CD14-positive monocyte (primary cell): ENCODE results near the gene DDX10. TPM values are rescaled to one million over a fixed set of nuclear protein-coding genes. Genes with fewer than 3 reads are reported as not detected.

Experiments used
- DNase-seq, 3 donors: peaks; one replicate each; pipeline ENCODE4 v3.0.0-alpha.2; 2011 to 2022
- H2AFZ ChIP-seq: 2 replicates; pipeline ENCODE4 v1.6.0; 2012; ENCODE audit warnings: mild to moderate bottlenecking, low read depth, low read length, inconsistent platforms; ENCODE audit not compliant: insufficient read depth, poor library complexity, severe bottlenecking
- H3K27ac ChIP-seq, 2 donors: 1 replicate in 1 of 2; 2 replicates in 1 of 2; pipeline ENCODE4 v1.5.1; 2012 to 2013; ENCODE audit warnings: low read length in 2 of 2, control low read depth in 1 of 2, inconsistent platforms in 1 of 2, low read depth in 1 of 2, mild to moderate bottlenecking in 1 of 2
- H3K27me3 ChIP-seq, 2 donors: one replicate each; pipeline versions ENCODE4 v1.6.0 to v1.6.1; 2011 to 2013; ENCODE audit warnings: low read length in 2 of 2; ENCODE audit not compliant: control insufficient read depth in 2 of 2, insufficient read depth in 2 of 2
- H3K36me3 ChIP-seq, 2 donors: replicated peaks in 1 of 2; 1 replicate in 1 of 2; 2 replicates in 1 of 2; pipeline versions ENCODE4 v1.5.1 to v1.6.1; 2012 to 2013; ENCODE audit warnings: low read length in 2 of 2, control low read depth in 1 of 2, inconsistent platforms in 1 of 2, mild to moderate bottlenecking in 1 of 2; ENCODE audit not compliant: insufficient read depth in 2 of 2, control insufficient read depth in 1 of 2
- H3K4me1 ChIP-seq, 2 donors: 1 replicate in 1 of 2; 2 replicates in 1 of 2; pipeline versions ENCODE4 v1.5.1 to v1.6.1; 2012 to 2013; ENCODE audit warnings: low read length in 2 of 2, control low read depth in 1 of 2, inconsistent platforms in 1 of 2, mild to moderate bottlenecking in 1 of 2, moderate library complexity in 1 of 2; ENCODE audit not compliant: insufficient read depth in 2 of 2, control insufficient read depth in 1 of 2
- H3K4me2 ChIP-seq: replicated peaks from 2 replicates; pipeline ENCODE3; 2012; ENCODE audit warnings: low read length, moderate library complexity, mild to moderate bottlenecking; ENCODE audit not compliant: poor library complexity, severe bottlenecking; ENCODE audit errors: extremely low read depth
- H3K4me3 ChIP-seq, 3 experiments: fragments of 200-600 bp in 1 of 3; sonication (generic) in 1 of 3; replicated peaks in 1 of 3; 1 replicate in 2 of 3; 2 replicates in 1 of 3; pipeline ENCODE4 v1.5.1; 2011 to 2013; ENCODE audit warnings: low read length in 3 of 3, mild to moderate bottlenecking in 3 of 3, control low read depth in 2 of 3, low read depth in 2 of 3, inconsistent platforms in 1 of 3, moderate library complexity in 1 of 3
- H3K79me2 ChIP-seq: 2 replicates; pipeline ENCODE4 v1.6.0; 2012; ENCODE audit warnings: mild to moderate bottlenecking, control low read depth, inconsistent platforms, low read length, moderate library complexity; ENCODE audit not compliant: insufficient read depth
- H3K9ac ChIP-seq: 2 replicates; pipeline ENCODE4 v1.6.0; 2017; ENCODE audit warnings: low read length, mild to moderate bottlenecking; ENCODE audit not compliant: insufficient read depth, poor library complexity, severe bottlenecking
- H3K9me3 ChIP-seq, 2 donors: replicated peaks in 1 of 2; 1 replicate in 1 of 2; 2 replicates in 1 of 2; pipeline versions ENCODE4 v1.5.1 to v1.6.1; 2012 to 2013; ENCODE audit warnings: low read length in 2 of 2, control low read depth in 1 of 2; ENCODE audit not compliant: control insufficient read depth in 1 of 2, insufficient read depth in 1 of 2
- H4K20me1 ChIP-seq: 2 replicates; pipeline ENCODE4 v1.6.0; 2012; ENCODE audit warnings: mild to moderate bottlenecking, low read length, control low read depth, moderate library complexity; ENCODE audit not compliant: insufficient read depth
- H3K27ac Mint-ChIP-seq, 7 donors: one replicate each; pipeline ENCODE4 v1.8.0; 2020; ENCODE audit warnings: mild to moderate bottlenecking in 7 of 7, mixed read lengths in 7 of 7, moderate library complexity in 6 of 7, inconsistent platforms in 2 of 7
- H3K27me3 Mint-ChIP-seq, 3 donors: one replicate each; pipeline ENCODE4 v1.8.0; 2021 to 2022; ENCODE audit warnings: low read depth in 3 of 3, mild to moderate bottlenecking in 3 of 3, mixed read lengths in 3 of 3, moderate library complexity in 3 of 3, inconsistent platforms in 1 of 3
- H3K36me3 Mint-ChIP-seq, 2 donors: one replicate each; pipeline ENCODE4 v1.8.0; 2020; ENCODE audit warnings: mixed read lengths in 2 of 2, inconsistent platforms in 1 of 2, mild to moderate bottlenecking in 1 of 2
- H3K4me1 Mint-ChIP-seq: one replicate; pipeline ENCODE4 v1.8.0; 2020; ENCODE audit warnings: mild to moderate bottlenecking, mixed read lengths
- H3K4me3 Mint-ChIP-seq, 2 donors: one replicate each; pipeline ENCODE4 v1.8.0; 2020; ENCODE audit warnings: mild to moderate bottlenecking in 2 of 2, mixed read lengths in 2 of 2, moderate library complexity in 1 of 2
- H3K9me3 Mint-ChIP-seq, 7 donors: one replicate each; pipeline ENCODE4 v1.8.0; 2020 to 2022; ENCODE audit warnings: mixed read lengths in 7 of 7, mild to moderate bottlenecking in 6 of 7, moderate library complexity in 6 of 7, inconsistent platforms in 2 of 7
- WGBS: methylation state at CpG from one replicate; pipeline ENCODE4 v1.1.5; 2013; ENCODE audit warnings: missing lambda C conversion rate; ENCODE audit not compliant: insufficient coverage; 5-methylcytosine and 5-hydroxymethylcytosine counted together
- intact Hi-C, 2 donors: fragments of 100-400 bp; cut with micrococcal nuclease; formaldehyde crosslinking; loops; one replicate each; pipeline versions ENCODE4 v1.15.0 to v1.15.1; 2023
- polyA plus RNA-seq, 3 donors: library from polyadenylated mRNA; depleted of rRNA in 1 of 3; unstranded in 2 of 3; stranded (reverse) in 1 of 3; fragments of 300-500 nt in 2 of 3; fragments of >200 nt in 1 of 3; fragmentation: Illumina TruSeq in 2 of 3; gene quantifications; 1 replicate in 2 of 3; 2 replicates in 1 of 3; pipeline ENCODE4 v1.2.3, GENCODE V29; 2012 to 2021
- TF ChIP-seq, protein P1 (sequence below): fragments of 200-600 bp; IDR thresholded peaks from one replicate; pipeline ENCODE4 v1.8.0; 2022; ENCODE audit warnings: antibody characterized with exemption, mild to moderate bottlenecking

Gene DDX10
- polyA plus RNA-seq, 3 donors: 5.0 to 6.3 (median 5.3) TPM

DNA sequence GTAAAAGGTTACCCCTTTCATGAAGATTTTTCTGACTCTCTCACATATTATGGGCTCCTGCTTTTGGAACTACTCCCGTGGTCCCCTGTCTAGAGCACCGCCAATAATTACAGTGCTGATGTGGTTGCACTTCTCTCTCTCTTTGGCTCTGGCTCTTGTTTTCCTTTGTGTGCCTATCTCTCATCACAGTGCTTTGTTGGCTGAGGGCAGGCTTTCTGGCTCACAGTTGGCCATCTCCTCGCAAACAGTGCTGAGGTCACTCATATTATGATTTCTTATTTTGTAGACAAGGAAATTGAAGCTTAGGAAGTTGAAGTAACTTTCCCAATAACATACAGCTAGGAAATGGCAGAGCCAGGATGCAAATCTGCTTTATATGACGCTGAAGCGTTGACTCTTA is 192.5 kb downstream of the DDX10 start:
- Histone ChIP-seq H3K36me3 (peaks cover 0 to 6% of the 10 kb centered on the region in 2 donors), H3K27ac (no peak overlapping the region), H3K9ac (no peak overlapping the region), H4K20me1 (no peaks in the 10 kb centered on the region), H2AFZ (no peak overlapping the region), H3K4me1 (peaks cover 5 to 11% of the 10 kb centered on the region in 2 donors), H3K79me2 (no peaks in the 10 kb centered on the region), H3K9me3 (no peaks in the 10 kb centered on the region), H3K27me3 (no peaks in the 10 kb centered on the region), H3K4me3 (no peak overlapping the region), H3K4me2 (no peak overlapping the region)
- Mint-ChIP-seq H3K27me3 (peaks cover 0 to 3% (median 0%) of the 10 kb centered on the region in 3 donors), H3K4me3 (no peak overlapping the region), H3K27ac (peak overlapping the region in 1 of 7 donors; percentile 37), H3K4me1 (peaks cover 13% of the 10 kb centered on the region), H3K36me3 (peaks cover 4 to 7% of the 10 kb centered on the region in 2 donors), H3K9me3 (no peaks in the 10 kb centered on the region)
- no peak for DNase-seq
- intact Hi-C loops: no loop called here
- TF ChIP-seq, protein P1, sequence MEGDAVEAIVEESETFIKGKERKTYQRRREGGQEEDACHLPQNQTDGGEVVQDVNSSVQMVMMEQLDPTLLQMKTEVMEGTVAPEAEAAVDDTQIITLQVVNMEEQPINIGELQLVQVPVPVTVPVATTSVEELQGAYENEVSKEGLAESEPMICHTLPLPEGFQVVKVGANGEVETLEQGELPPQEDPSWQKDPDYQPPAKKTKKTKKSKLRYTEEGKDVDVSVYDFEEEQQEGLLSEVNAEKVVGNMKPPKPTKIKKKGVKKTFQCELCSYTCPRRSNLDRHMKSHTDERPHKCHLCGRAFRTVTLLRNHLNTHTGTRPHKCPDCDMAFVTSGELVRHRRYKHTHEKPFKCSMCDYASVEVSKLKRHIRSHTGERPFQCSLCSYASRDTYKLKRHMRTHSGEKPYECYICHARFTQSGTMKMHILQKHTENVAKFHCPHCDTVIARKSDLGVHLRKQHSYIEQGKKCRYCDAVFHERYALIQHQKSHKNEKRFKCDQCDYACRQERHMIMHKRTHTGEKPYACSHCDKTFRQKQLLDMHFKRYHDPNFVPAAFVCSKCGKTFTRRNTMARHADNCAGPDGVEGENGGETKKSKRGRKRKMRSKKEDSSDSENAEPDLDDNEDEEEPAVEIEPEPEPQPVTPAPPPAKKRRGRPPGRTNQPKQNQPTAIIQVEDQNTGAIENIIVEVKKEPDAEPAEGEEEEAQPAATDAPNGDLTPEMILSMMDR: no peak
- 95% methylated on average over 2 of the region's 5 CpGs for WGBS

DNA sequence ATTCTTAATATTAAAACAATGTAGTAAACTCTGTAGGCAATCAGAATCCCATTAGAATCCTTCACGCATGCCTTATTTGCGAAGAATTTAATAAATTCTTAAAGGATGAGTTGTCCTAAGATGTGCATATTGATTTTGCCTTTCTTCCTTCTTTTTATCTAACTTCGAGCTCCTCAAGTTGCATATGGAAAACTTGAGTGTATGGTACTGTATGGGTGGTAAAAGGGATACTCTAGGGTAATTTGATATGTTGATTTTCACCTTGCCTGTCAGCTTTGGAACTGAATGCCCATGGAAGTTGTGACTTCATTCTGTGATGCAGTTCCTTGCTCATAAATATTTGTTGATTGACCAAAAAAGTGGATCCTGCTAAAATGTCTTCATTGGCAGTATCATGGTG is 193.8 kb downstream of the DDX10 start:
- H3K27ac Mint-ChIP-seq: no peak overlapping the region
- Histone ChIP-seq H3K9ac (no peak overlapping the region), H3K27me3 (no peaks in the 10 kb centered on the region), H2AFZ (no peak overlapping the region), H3K27ac (no peak overlapping the region), H3K4me1 (peaks cover 5 to 11% of the 10 kb centered on the region in 2 donors), H3K79me2 (no peaks in the 10 kb centered on the region), H3K4me3 (no peak overlapping the region), H3K4me2 (no peak overlapping the region), H4K20me1 (no peaks in the 10 kb centered on the region), H3K36me3 (no peaks in the 10 kb centered on the region), H3K9me3 (no peaks in the 10 kb centered on the region)
- WGBS: no CpG with 5 or more reads among the region's 3 CpGs
- peaks cover 0 to 3% (median 0%) of the 10 kb centered on the region in 3 donors for H3K27me3 Mint-ChIP-seq
- intact Hi-C loops: no loop called here
- TF ChIP-seq, protein P1: no peak
- H3K4me1 Mint-ChIP-seq: peaks cover 11% of the 10 kb centered on the region
- H3K4me3 Mint-ChIP-seq: no peak overlapping the region
- H3K36me3 Mint-ChIP-seq: peaks cover 4 to 7% of the 10 kb centered on the region in 2 donors
- no peaks in the 10 kb centered on the region for H3K9me3 Mint-ChIP-seq
- no peak for DNase-seq
